Daoy (cell line): ENCODE data around the gene POU2F1. TPM values are rescaled to one million over a fixed set of nuclear protein-coding genes. Genes with fewer than 3 reads are reported as not detected.

Source experiments
- DNase-seq: peaks from one replicate; pipeline ENCODE4 v3.0.0-alpha.2; 2015; ENCODE audit warnings: low read depth
- total RNA-seq: library from RNA; depleted of rRNA; stranded (reverse); fragments of >200 nt; shearing (Covaris generic); gene quantifications from 2 replicates; pipeline ENCODE4 v1.2.3, GENCODE V29; 2014; rRNA removed

The POU2F1 gene
- total RNA-seq, result 5.6 TPM in 2 replicates

GRCh38 chr1:167220537-167221125, at the start of gene POU2F1:
POU2F1 (plus strand) TSS chr1:167220886; CDS start chr1:167220898, 12 bp downstream.
- peak; percentile 99 for DNase-seq

- DNase-seq, result peak; percentile 80
These were observed 49.3 kb upstream of the POU2F1 start for GRCh38 chr1:167171286-167171929.

GRCh38 chr1:167173516-167174184, 47.0 kb upstream of the POU2F1 start:
- peak; percentile 85 for DNase-seq

GRCh38 chr1:167175901-167176300, 44.8 kb upstream of the POU2F1 start:
- DNase-seq, result peak; percentile 67

- DNase-seq, result no peak
These were observed 41.9 kb upstream of the POU2F1 start for GRCh38 chr1:167178831-167179230.

- DNase-seq, result no peak
These were observed 37.9 kb upstream of the POU2F1 start for GRCh38 chr1:167182571-167183320.

GRCh38 chr1:167184081-167184480, 36.6 kb upstream of the POU2F1 start:
- DNase-seq, result no peak

- no peak for DNase-seq
These were observed 35.6 kb upstream of the POU2F1 start for GRCh38 chr1:167185062-167185461.

- DNase-seq, result no peak
These were observed 34.6 kb upstream of the POU2F1 start for GRCh38 chr1:167185974-167186657.

- DNase-seq, result no peak
These were observed 33.9 kb upstream of the POU2F1 start for GRCh38 chr1:167186771-167187170.

- DNase-seq, result no peak
These were observed 29.9 kb upstream of the POU2F1 start for GRCh38 chr1:167190747-167191237.

GRCh38 chr1:167191958-167192357, 28.7 kb upstream of the POU2F1 start:
- no peak for DNase-seq

- DNase-seq, result no peak
These were observed 26.5 kb upstream of the POU2F1 start for GRCh38 chr1:167194182-167194581.

- peak; percentile 75 for DNase-seq
These were observed 24.5 kb upstream of the POU2F1 start for GRCh38 chr1:167196166-167196565.

- DNase-seq, result no peak
These were observed 23.4 kb upstream of the POU2F1 start for GRCh38 chr1:167197236-167197635.

- DNase-seq, result peak; percentile 23
These were observed 23.0 kb upstream of the POU2F1 start for GRCh38 chr1:167197692-167198091.

- no peak for DNase-seq
These were observed 22.1 kb upstream of the POU2F1 start for GRCh38 chr1:167198518-167199133.

GRCh38 chr1:167199656-167200055, 21.0 kb upstream of the POU2F1 start:
- DNase-seq, result no peak

- DNase-seq, result no peak
These were observed 20.4 kb upstream of the POU2F1 start for GRCh38 chr1:167200272-167200671.

- DNase-seq, result no peak
These were observed 19.9 kb upstream of the POU2F1 start for GRCh38 chr1:167200749-167201148.

GRCh38 chr1:167202049-167202448, 18.6 kb upstream of the POU2F1 start:
- no peak for DNase-seq
